Measurements from ENCODE around the gene WDR38. TPM values are rescaled to one million over a fixed set of nuclear protein-coding genes. Genes with fewer than 3 reads are reported as not detected.

The WDR38 gene
- 1 to 10 TPM in 1 of 4 donors, under 1 TPM in 2, not detected in 1; 0.33 to 1.5 (median 0.79) TPM for total RNA-seq

GRCh38 chr9:124852829-124853531 lies at the start of gene WDR38:
TSS of gene WDR38 (plus strand) at chr9:124853460. CDS start at chr9:124853532, 72 bp downstream.
- peak within 1 kb of the TSS; percentile 53 to 75 (median 67) for H3K27ac ChIP-seq
- 0 to 2% methylated on average over 6 to 27 of the region's 51 CpGs for WGBS, 2 donors
- H3K36me3 ChIP-seq = peaks cover 5 to 13% of the 10 kb centered on the region in 2 donors
- peak; percentile 97 to 100 (median 99) for TF ChIP-seq CTCF (IDR thresholded peaks at IDR 0.05)
- TF ChIP-seq POLR2A (IDR thresholded peaks at IDR 0.05) = no peak
- peak; percentile 91 to 92 for DNase-seq
- H3K4me3 ChIP-seq (replicated peaks in 1 of 3) = peak within 1 kb of the TSS in 1 of 3 donors; percentile 35
- intact Hi-C loops (cut with DNase I) = loop anchor here (2.0 to 10.0 kb wide), 2 partner anchors 80 to 238 kb away; no protein-coding TSS in a partner anchor
- H3K27me3 ChIP-seq = no peaks in the 10 kb centered on the region
- peaks cover 12 to 24% of the 10 kb centered on the region in 2 donors for H3K4me1 ChIP-seq
- H3K9me3 ChIP-seq = no peaks in the 10 kb centered on the region

- H3K4me3 ChIP-seq (replicated peaks in 1 of 3) = no peak overlapping the region
- no peaks in the 10 kb centered on the region for H3K9me3 ChIP-seq
- no peaks in the 10 kb centered on the region for H3K27me3 ChIP-seq
- WGBS, 2 donors = 95 to 97% methylated on average over 4 to 6 of the region's 8 CpGs
- no peak overlapping the region for H3K27ac ChIP-seq
- no peak for TF ChIP-seq CTCF (IDR thresholded peaks at IDR 0.05)
- no peak for TF ChIP-seq POLR2A (IDR thresholded peaks at IDR 0.05)
- H3K36me3 ChIP-seq = no peaks in the 10 kb centered on the region
- intact Hi-C loops (cut with DNase I) = no loop called here
- peaks cover 0 to 13% of the 10 kb centered on the region in 2 donors for H3K4me1 ChIP-seq
- DNase-seq = no peak
Observed at GRCh38 chr9:124803911-124804310, 49.3 kb upstream of the WDR38 start.

GRCh38 chr9:124805186-124805585 lies 48.1 kb upstream of the WDR38 start:
- H3K27me3 ChIP-seq = no peaks in the 10 kb centered on the region
- H3K27ac ChIP-seq = no peak overlapping the region
- H3K4me3 ChIP-seq (replicated peaks in 1 of 3) = no peak overlapping the region
- H3K36me3 ChIP-seq = peaks cover 5% of the 10 kb centered on the region in 2 donors
- no peak for DNase-seq
- H3K4me1 ChIP-seq = peaks cover 0 to 4% of the 10 kb centered on the region in 2 donors
- intact Hi-C loops (cut with DNase I) = no loop called here
- H3K9me3 ChIP-seq = no peaks in the 10 kb centered on the region
- TF ChIP-seq CTCF (IDR thresholded peaks at IDR 0.05) (no peak), POLR2A (IDR thresholded peaks at IDR 0.05) (no peak)
- 85 to 87% methylated on average over 4 of the region's 4 CpGs for WGBS, 2 donors

- TF ChIP-seq CTCF (IDR thresholded peaks at IDR 0.05) = no peak
- no peak for TF ChIP-seq POLR2A (IDR thresholded peaks at IDR 0.05)
- 92 to 94% methylated on average over 12 of the region's 12 CpGs for WGBS, 2 donors
- intact Hi-C loops (cut with DNase I) = no loop called here
- H3K9me3 ChIP-seq = no peaks in the 10 kb centered on the region
- H3K27me3 ChIP-seq = no peaks in the 10 kb centered on the region
- no peak overlapping the region for H3K4me3 ChIP-seq (replicated peaks in 1 of 3)
- DNase-seq = no peak
- H3K27ac ChIP-seq = no peak overlapping the region
- peaks cover 10% of the 10 kb centered on the region in 2 donors for H3K36me3 ChIP-seq
- peaks cover 0 to 13% of the 10 kb centered on the region in 2 donors for H3K4me1 ChIP-seq
Observed at GRCh38 chr9:124808246-124808956, 44.9 kb upstream of the WDR38 start.

- WGBS, 2 donors = 95% methylated on average over 6 of the region's 6 CpGs
- Histone ChIP-seq H3K4me3 (replicated peaks in 1 of 3) (no peak overlapping the region), H3K36me3 (peaks cover 10% of the 10 kb centered on the region in 2 donors), H3K27ac (no peak overlapping the region), H3K27me3 (no peaks in the 10 kb centered on the region), H3K4me1 (peaks cover 0 to 13% of the 10 kb centered on the region in 2 donors), H3K9me3 (no peaks in the 10 kb centered on the region)
- TF ChIP-seq POLR2A (IDR thresholded peaks at IDR 0.05) = no peak
- TF ChIP-seq CTCF (IDR thresholded peaks at IDR 0.05) = no peak
- DNase-seq = no peak
- intact Hi-C loops (cut with DNase I) = no loop called here
Observed at GRCh38 chr9:124809211-124809610, 44.0 kb upstream of the WDR38 start.

All from thyroid gland (tissue), 4 donors.